GM12878 (cell line): ENCODE results near the gene FANCC. TPM values are rescaled to one million over a fixed set of nuclear protein-coding genes. Genes with fewer than 3 reads are reported as not detected.

Experiments
- ATAC-seq: fragments of 200-7000 bp; cut with Tn5 transposase; 3 replicates; pipeline ENCODE4 v1.9.1; 2020; ENCODE audit warnings: mild to moderate bottlenecking, moderate library complexity
- BruUV-seq: library from RNA; stranded (reverse); fragments of 400-500 nt; replicated peaks from 2 replicates; lab custom pipeline; 2021; lab: Mats Ljungman, UMichigan
- CTCF ChIA-PET: fragments of 300-600 bp; sonication (Branson Sonifier 250); formaldehyde crosslinking; extraction: SDS; loops from one replicate; lab custom pipeline; 2021; ENCODE audit warnings: inconsistent platforms; lab: Yijun Ruan, JAX
- POLR2A ChIA-PET: fragments of 350-600 bp; formaldehyde crosslinking; extraction: SDS; loops from one replicate; lab custom pipeline; 2021; ENCODE audit warnings: inconsistent platforms; lab: Charles Lee
- RAD21 ChIA-PET: fragments of 300-600 bp; sonication (Branson Sonifier 250); formaldehyde crosslinking; loops from one replicate; lab custom pipeline; 2023; ENCODE audit warnings: antibody characterized with exemption; ENCODE audit not compliant: unreplicated experiment; lab: Charles Lee
- SMC1A ChIA-PET: fragments of 300-600 bp; sonication (Branson Sonifier 250); formaldehyde crosslinking; loops from one replicate; lab custom pipeline; 2023; ENCODE audit not compliant: unreplicated experiment, uncharacterized antibody; lab: Charles Lee
- DNase-seq: peaks from one replicate; pipeline ENCODE4 v3.0.0-alpha.2; 2011; ENCODE audit warnings: low read depth, low spot score
- FAIRE-seq: peaks from 3 replicates; lab custom pipeline; 2011; peaks lifted over from hg19 to GRCh38; lab: Jason Lieb, UNC
- H2AFZ ChIP-seq: 2 replicates; pipeline ENCODE4 v1.6.0; 2011; ENCODE audit warnings: low read depth, low read length, control low read depth; ENCODE audit not compliant: control insufficient read depth
- H3K27ac ChIP-seq: 2 replicates; pipeline ENCODE4 v1.5.1; 2011; ENCODE audit warnings: control low read depth; ENCODE audit not compliant: control insufficient read depth, insufficient read depth
- H3K27me3 ChIP-seq, 2 experiments: replicated peaks in 1 of 2; 2 replicates each; pipeline versions ENCODE4 v1.6.0 to v1.6.1; 2011; ENCODE audit warnings: low read length in 1 of 2; ENCODE audit not compliant: control insufficient read depth in 2 of 2, insufficient read depth in 2 of 2
- H3K36me3 ChIP-seq, 2 experiments: 2 replicates each; pipeline ENCODE4 v1.5.1; 2011; ENCODE audit warnings: low read length in 1 of 2; ENCODE audit not compliant: control insufficient read depth in 2 of 2, insufficient read depth in 2 of 2
- H3K4me1 ChIP-seq: 2 replicates; pipeline ENCODE4 v1.6.1; 2011; ENCODE audit warnings: mild to moderate bottlenecking, low read length, moderate library complexity, mixed read lengths; ENCODE audit not compliant: control insufficient read depth, insufficient read depth
- H3K4me2 ChIP-seq: 2 replicates; pipeline ENCODE4 v1.6.0; 2011; ENCODE audit warnings: control low read depth; ENCODE audit not compliant: control insufficient read depth, insufficient read depth
- H3K4me3 ChIP-seq: fragments of 200-600 bp; sonication (generic); 2 replicates; pipeline ENCODE4 v1.5.1; 2016
- H3K79me2 ChIP-seq: 2 replicates; pipeline ENCODE4 v1.6.0; 2011; ENCODE audit warnings: low read length; ENCODE audit not compliant: control insufficient read depth, insufficient read depth
- H3K9ac ChIP-seq: 2 replicates; pipeline ENCODE4 v1.8.0; 2011; ENCODE audit warnings: low read length, control low read depth, mixed read lengths; ENCODE audit not compliant: control insufficient read depth, insufficient read depth
- H3K9me3 ChIP-seq: replicated peaks from 3 replicates; pipeline ENCODE4 v1.5.1; 2011; ENCODE audit warnings: mild to moderate bottlenecking, low read length; ENCODE audit not compliant: control insufficient read depth, insufficient read depth
- H4K20me1 ChIP-seq: 2 replicates; pipeline ENCODE4 v1.6.0; 2011; ENCODE audit not compliant: control insufficient read depth, insufficient read depth
- ESRRA ChIP-seq: IDR thresholded peaks from 2 replicates; pipeline ENCODE4 v1.6.1; 2012; ENCODE audit warnings: mild to moderate bottlenecking, low read length, improper control_type of control experiment
- RCOR1 ChIP-seq: conservative IDR thresholded peaks from 2 replicates; pipeline ENCODE4 v1.6.1; 2012; ENCODE audit warnings: low read depth, low read length, improper control_type of control experiment
- WGBS: methylation state at CpG from one replicate; pipeline ENCODE4 v1.1.6; 2016; ENCODE audit warnings: low lambda C conversion rate; ENCODE audit not compliant: insufficient replicate concordance, insufficient coverage; ENCODE audit errors: missing lambda C conversion rate; 5-methylcytosine and 5-hydroxymethylcytosine counted together
- in situ Hi-C: fragments of 300-500 bp; cut with MboI; formaldehyde crosslinking; loops from 9 replicates; pipeline ENCODE4 v1.14.3; 2018; ENCODE audit warnings: mixed read lengths
- intact Hi-C: fragments of 100-400 bp; cut with micrococcal nuclease; formaldehyde crosslinking; loops from one replicate; pipeline ENCODE4 v1.14.2; 2022; ENCODE audit not compliant: unreplicated experiment
- polyA plus RNA-seq, 11 experiments: library from polyadenylated mRNA; depleted of rRNA in 4 of 11; unstranded in 6 of 11; stranded (reverse) in 5 of 11; fragments of >200 nt; fragmentation: Nextera tagmentation in 4 of 11; fragmentation: Illumina TruSeq in 1 of 11; extraction: Ambion mirVana in 4 of 11; extraction: Trizol in 1 of 11; gene quantifications; 1 replicate in 1 of 11; 2 replicates in 10 of 11; pipeline versions ENCODE4 v1.2.1 to v1.2.3, GENCODE V29; 2011 to 2016; ENCODE audit warnings: inconsistent platforms in 2 of 11, missing spikeins in 2 of 11, low read depth in 1 of 11
- total RNA-seq, 4 experiments: library from RNA; depleted of rRNA in 3 of 4; stranded (reverse); fragments of >200 nt in 3 of 4; fragmentation: Illumina TruSeq in 1 of 4; extraction: Trizol in 1 of 4; gene quantifications; 2 replicates each; pipeline versions ENCODE4 v1.2.1 to v1.2.3, GENCODE V29; 2013 to 2021

Gene FANCC
- total and polyA plus RNA-seq, 10 of the 15 experiments (the other 5 are each of a cell fraction or from before 2014, with no cell fraction given) = 1.2 to 16.8 (median 10.5) TPM

- Histone ChIP-seq H3K4me3 (no peak overlapping the region), H3K79me2 (no peaks in the 10 kb centered on the region), H3K27me3 (no peaks in the 10 kb centered on the region)
- no peak for FAIRE-seq
- intact Hi-C loops = no loop called here
- POLR2A ChIA-PET = no interaction called here
- TF ChIP-seq RCOR1 = no peak
- TF ChIP-seq, all 136 proteins: peak for 0
- WGBS = 100% methylated on average over 1 of the region's 1 CpG
- Histone ChIP-seq H3K9me3 (no peaks in the 10 kb centered on the region), H3K9ac (no peak overlapping the region), H3K4me1 (no peaks in the 10 kb centered on the region; the same call in 1 of the 2 replicates), H2AFZ (no peak overlapping the region), H3K36me3 (no peaks in the 10 kb centered on the region), H4K20me1 (no peaks in the 10 kb centered on the region), H3K4me2 (no peak overlapping the region), H3K27ac (no peak overlapping the region)
- ChIA-PET RAD21 (no interaction called here), SMC1A (no interaction called here), CTCF (no interaction called here)
- ATAC-seq (no peak), DNase-seq (no peak)
- in situ Hi-C loops = no loop called here
- no TSS peak for BruUV-seq
Observed at GRCh38 chr9:95297760-95298159, 19.7 kb downstream of the FANCC start.

- Histone ChIP-seq H3K79me2 (no peaks in the 10 kb centered on the region), H3K9ac (no peak overlapping the region), H3K9me3 (no peaks in the 10 kb centered on the region), H2AFZ (no peak overlapping the region), H4K20me1 (no peaks in the 10 kb centered on the region), H3K36me3 (no peaks in the 10 kb centered on the region; a peak in 1 of 4 replicates), H3K27me3 (no peaks in the 10 kb centered on the region), H3K4me3 (no peak overlapping the region), H3K4me1 (no peaks in the 10 kb centered on the region; the same call in 1 of the 2 replicates), H3K4me2 (no peak overlapping the region), H3K27ac (no peak overlapping the region)
- ChIA-PET CTCF (no interaction called here), RAD21 (no interaction called here), SMC1A (no interaction called here), POLR2A (no interaction called here)
- no peak for TF ChIP-seq ESRRA
- 92% methylated on average over 3 of the region's 3 CpGs for WGBS
- in situ Hi-C loops (no loop called here), intact Hi-C loops (no loop called here)
- no TSS peak for BruUV-seq
- no peak for ATAC-seq
- DNase-seq = no peak
- no peak for FAIRE-seq
Observed at GRCh38 chr9:95297316-95297715, 20.2 kb downstream of the FANCC start.
